A549 treated with DMSO at 1 μM for 4 hours (cell line): Measurements from ENCODE around the gene C5AR1. TPM values are rescaled to one million over a fixed set of nuclear protein-coding genes. Genes with fewer than 3 reads are reported as not detected.

Experiments
- total RNA-seq: library from RNA; stranded (reverse); fragments of 200-300 nt; extraction: Qiagen RNA extraction; gene quantifications from 5 replicates; pipeline ENCODE4 v1.2.3, GENCODE V29; 2022; ENCODE audit warnings: low read depth

C5AR1 gene
- 0.74 to 2.1 TPM (median 1.8 TPM) in 5 replicates for total RNA-seq

DNA sequence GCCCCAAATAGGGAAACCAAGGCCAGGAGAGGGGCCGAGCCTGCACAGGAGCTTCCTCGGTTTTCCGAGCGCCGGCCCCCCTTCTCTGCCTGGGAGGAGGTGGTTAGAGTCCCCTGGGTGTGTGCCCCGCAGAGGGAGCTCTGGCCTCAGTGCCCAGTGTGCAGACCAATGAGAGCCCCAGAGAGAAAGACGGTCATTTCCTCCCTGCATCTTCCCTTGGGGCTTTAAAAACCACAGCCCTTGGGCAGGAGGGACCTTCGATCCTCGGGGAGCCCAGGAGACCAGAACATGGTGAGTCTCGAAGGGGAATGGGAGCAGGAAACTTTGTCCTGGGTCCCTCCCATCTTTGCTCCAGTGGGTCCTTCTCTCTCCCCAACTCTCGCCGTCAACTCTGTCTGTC is at the start of gene C5AR1:
C5AR1 (plus strand) TSS at position 254 of the 400 bp plus-strand sequence; CDS start at position 289, 35 bp downstream.

DNA sequence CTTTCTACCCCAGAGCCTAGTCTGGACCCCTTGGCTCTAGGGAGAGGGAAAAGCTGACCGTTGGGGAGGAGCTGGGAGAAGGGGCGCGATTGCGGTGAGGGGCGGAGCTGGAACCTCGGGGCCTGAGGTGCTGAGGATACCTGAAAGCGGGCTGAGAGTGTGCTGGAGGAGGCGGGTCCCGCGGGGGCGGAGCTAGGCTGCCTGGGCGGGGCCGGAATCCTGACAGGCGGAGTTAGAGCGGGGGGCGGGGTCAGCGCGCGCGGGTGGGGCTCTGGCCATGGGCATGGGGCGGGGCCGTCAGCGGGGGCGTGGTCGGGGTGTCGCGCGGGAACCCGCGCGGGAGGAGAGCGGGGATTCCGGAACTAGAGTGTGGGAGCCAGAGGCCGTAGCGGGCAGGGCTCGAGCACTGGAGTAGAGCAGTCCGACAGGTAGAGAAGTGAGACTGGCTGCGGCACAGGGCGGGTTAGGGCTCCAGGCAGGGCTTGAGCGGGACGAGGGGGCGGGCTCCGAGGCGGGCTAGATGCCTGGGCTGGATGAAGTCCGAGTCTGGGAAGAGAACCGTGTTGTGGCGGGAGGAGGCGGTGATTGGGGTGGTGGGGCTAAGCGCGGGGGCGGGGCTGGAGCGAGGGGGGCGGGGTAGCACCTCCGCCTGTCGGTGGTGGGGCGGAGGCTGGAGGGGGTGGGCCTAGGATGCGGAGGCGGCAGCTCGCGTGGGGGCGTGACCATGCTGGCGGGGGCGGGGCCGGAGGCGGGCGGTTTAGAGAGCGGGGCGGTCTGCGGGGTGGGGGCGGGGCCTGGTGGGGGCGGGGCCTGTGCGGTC is 35.4 kb upstream of the C5AR1 start, which contains the start of gene INAFM1:
INAFM1 (plus strand) TSS at position 815 of the 820 bp plus-strand sequence. CDS start 35 bp downstream, outside the sequence.

DNA sequence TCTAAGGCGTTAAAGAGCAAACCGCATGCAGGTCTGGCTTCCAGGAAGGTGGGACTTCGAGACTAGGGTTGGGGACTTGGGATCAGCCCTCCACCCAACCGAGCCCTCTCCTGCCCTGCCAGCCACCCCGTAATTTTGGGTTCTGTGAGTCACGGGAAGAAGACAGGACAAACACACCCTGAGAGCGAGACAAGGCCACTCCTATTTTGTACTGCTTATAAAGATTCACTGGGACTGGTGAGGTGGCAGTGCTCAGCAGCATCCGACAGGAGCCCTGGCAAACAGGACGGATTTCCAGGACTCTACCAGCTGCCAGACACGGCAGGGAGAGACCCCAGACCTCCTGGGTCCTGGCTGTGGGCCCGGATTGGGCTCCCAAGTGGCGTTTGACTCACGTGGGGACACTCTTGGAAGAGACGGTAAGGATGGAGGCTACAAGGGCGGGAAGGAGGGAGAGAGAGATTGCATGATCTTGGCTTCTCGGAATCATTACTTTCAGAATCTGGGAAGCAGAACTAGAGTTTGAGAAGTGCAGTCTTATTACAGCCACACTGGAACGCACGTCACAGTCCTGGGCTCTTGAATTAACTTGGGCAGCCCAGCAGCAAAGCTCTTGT is 22.4 kb downstream of the C5AR1 start, which contains the start of gene C5AR2:
C5AR2 (plus strand) TSS at position 245 of the 617 bp plus-strand sequence. CDS start 8,625 bp downstream, outside the sequence.

DNA sequence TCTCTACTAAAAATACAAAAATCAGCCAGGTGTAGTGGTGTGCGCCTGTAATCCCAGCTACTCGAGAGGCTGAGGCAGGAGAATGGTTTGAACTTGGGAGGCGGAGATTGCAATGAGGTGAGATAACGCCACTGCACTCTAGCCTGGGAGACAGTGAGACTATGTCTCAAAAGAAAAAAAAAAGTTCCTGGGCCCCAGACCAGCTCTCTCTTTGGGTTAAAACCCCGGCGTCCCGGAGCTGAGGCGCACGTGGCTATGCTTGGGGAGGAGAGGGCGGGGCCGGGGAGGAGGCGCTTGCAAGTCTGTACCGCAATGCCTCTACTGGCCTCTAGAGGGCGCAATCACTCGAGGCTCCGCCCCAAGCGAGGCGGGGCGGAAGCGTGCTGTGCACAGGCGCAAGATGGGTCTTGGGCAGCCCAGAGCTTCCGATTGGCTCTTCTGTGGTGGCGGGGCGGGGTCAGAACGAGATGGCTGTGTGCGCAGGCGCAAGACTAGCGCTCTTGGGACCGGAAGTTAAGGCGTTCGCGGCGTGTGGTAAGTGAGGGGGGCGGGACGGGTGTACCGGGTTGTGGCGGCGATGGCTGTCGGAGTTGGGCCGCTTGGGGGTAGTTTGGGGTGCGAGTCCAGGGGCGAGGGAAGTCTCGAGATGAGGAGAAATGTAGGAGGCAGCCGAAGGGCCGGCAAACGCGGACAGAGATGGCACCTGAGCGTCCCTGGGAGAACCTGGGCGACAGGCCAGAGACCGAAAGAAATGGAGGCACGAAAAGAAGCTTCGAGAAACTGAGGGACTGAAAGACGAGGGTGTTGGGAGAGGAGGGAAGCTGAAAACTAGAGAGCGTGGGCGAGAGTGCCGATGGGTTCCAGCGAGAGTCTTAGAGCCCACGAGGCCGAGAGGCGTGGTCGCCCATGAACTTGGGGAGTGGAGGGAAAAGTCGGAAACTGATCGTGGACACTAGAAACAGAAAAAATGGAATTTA is 39.4 kb downstream of the C5AR1 start, which contains the start of gene DHX34:
DHX34 (plus strand) TSS at position 497 of the 977 bp plus-strand sequence. CDS start 3,716 bp downstream, outside the sequence.

Other genes starting within 250 kb of the C5AR1 start
- gene ZC3H4, start 196.1 kb upstream of the C5AR1 start, total RNA-seq = 20.4 to 25.9 TPM (median 22.4 TPM) in 5 replicates
- gene SAE1, start 179.0 kb upstream of the C5AR1 start, total RNA-seq = 206 to 234 TPM (median 212 TPM) in 5 replicates
- 21.9 to 31.1 TPM (median 28.0 TPM) in 5 replicates for gene BBC3, start 78.7 kb upstream of the C5AR1 start, total RNA-seq
- gene CCDC9, start 53.3 kb upstream of the C5AR1 start, total RNA-seq = 21.6 to 27.2 TPM (median 23.0 TPM) in 5 replicates
- 4.4 to 10.3 TPM (median 8.8 TPM) in 5 replicates for gene INAFM1, start 35.0 kb upstream of the C5AR1 start, total RNA-seq
- 0.44 to 1.1 TPM (median 0.87 TPM) in 5 replicates for gene C5AR2, start 22.3 kb downstream of the C5AR1 start, total RNA-seq
- 23.3 to 36.4 TPM (median 32.4 TPM) in 5 replicates for gene DHX34, start 39.5 kb downstream of the C5AR1 start, total RNA-seq
- gene MEIS3, start 109.7 kb downstream of the C5AR1 start, total RNA-seq = 31.2 to 40.3 TPM (median 33.7 TPM) in 5 replicates
- 0.17 to 0.51 TPM (median 0.44 TPM) in 5 replicates for gene SLC8A2, start 162.0 kb downstream of the C5AR1 start, total RNA-seq
- gene KPTN, start 174.4 kb downstream of the C5AR1 start, total RNA-seq = 16.7 to 22.4 TPM (median 21.2 TPM) in 5 replicates
- gene NAPA, start 205.2 kb downstream of the C5AR1 start, total RNA-seq = 85.6 to 109 TPM (median 90.4 TPM) in 5 replicates